Body of pancreas (tissue), 4 donors: ENCODE results near the gene SRRT. TPM values are rescaled to one million over a fixed set of nuclear protein-coding genes. Genes with fewer than 3 reads are reported as not detected.

Experiments used
- ATAC-seq: fragments of 150-250 bp; one replicate; pipeline ENCODE4 v1.9.1; 2016
- DNase-seq, 4 donors: peaks; one replicate each; pipeline ENCODE4 v3.0.0-alpha.2; 2019
- H3K27ac ChIP-seq, 4 donors: fragments of 200-600 bp; sonication (generic); 1 replicate in 3 of 4; 2 replicates in 1 of 4; pipeline versions ENCODE4 v1.5.1 to v1.6.1; 2016 to 2019; ENCODE audit warnings: mild to moderate bottlenecking in 1 of 4, mixed read lengths in 1 of 4, moderate library complexity in 1 of 4
- H3K27me3 ChIP-seq, 2 donors: fragments of 200-600 bp; sonication (generic); one replicate each; pipeline ENCODE4 v1.6.0; 2016; ENCODE audit warnings: mild to moderate bottlenecking in 1 of 2
- H3K36me3 ChIP-seq, 2 donors: fragments of 200-600 bp; sonication (generic); replicated peaks in 1 of 2; 2 replicates each; pipeline ENCODE4 v1.5.1; 2016; ENCODE audit warnings: low read depth in 2 of 2; ENCODE audit not compliant: insufficient read depth in 1 of 2
- H3K4me1 ChIP-seq: fragments of 200-600 bp; sonication (generic); one replicate; pipeline ENCODE4 v1.6.0; 2016
- H3K4me3 ChIP-seq, 2 donors: fragments of 200-600 bp; sonication (generic); 1 replicate in 1 of 2; 2 replicates in 1 of 2; pipeline ENCODE4 v1.5.1; 2016 to 2019
- H3K9me3 ChIP-seq, 3 donors: fragments of 200-600 bp; sonication (generic); 1 replicate in 2 of 3; 2 replicates in 1 of 3; pipeline ENCODE4 v1.5.1; 2016
- CTCF ChIP-seq, 7 experiments: fragments of 450-650 bp in 4 of 7; fragments of 200-600 bp in 3 of 7; sonication (generic) in 3 of 7; IDR thresholded peaks; one replicate each; pipeline ENCODE4 v1.5.1; 2016 to 2019; ENCODE audit warnings: antibody characterized with exemption in 7 of 7
- POLR2A ChIP-seq, 3 donors: fragments of 450-650 bp; IDR thresholded peaks; one replicate each; pipeline ENCODE4 v1.6.1; 2016; ENCODE audit warnings: antibody characterized with exemption in 3 of 3, mild to moderate bottlenecking in 2 of 3
- WGBS, 2 donors: methylation state at CpG; one replicate each; pipeline ENCODE4 v1.1.5; 2017; 5-methylcytosine and 5-hydroxymethylcytosine counted together
- intact Hi-C: fragments of 100-400 bp; cut with DNase I; formaldehyde crosslinking; loops from one replicate; pipeline ENCODE4 v1.15.1; 2023
- total RNA-seq, 2 donors: library from RNA; depleted of rRNA; stranded (reverse); fragments of >200 nt; gene quantifications; one replicate each; pipeline ENCODE4 v1.1.0, GENCODE V29; 2016

Gene SRRT
- total RNA-seq, 2 donors from 2014 or later, result 54.7 to 60.7 TPM

- Histone ChIP-seq H3K27me3 (no peaks in the 10 kb centered on the region), H3K4me3 (peak within 1 kb of the TSS; percentile 48 to 56), H3K27ac (peak within 1 kb of the TSS; percentile 73 to 82 (median 76)), H3K36me3 (peaks cover 0 to 3% of the 10 kb centered on the region in 2 donors), H3K4me1 (peaks cover 63% of the 10 kb centered on the region), H3K9me3 (no peaks in the 10 kb centered on the region)
- TF ChIP-seq CTCF (IDR thresholded peaks at IDR 0.05) (peak in 3 of 7 experiments; percentile 14 to 23 (median 17)), POLR2A (IDR thresholded peaks at IDR 0.05) (peak; percentile 20 to 43 (median 41))
- 1 to 2% methylated on average over 24 to 60 of the region's 80 CpGs for WGBS, 2 donors
- ATAC-seq (peak; percentile 77), DNase-seq (peak; percentile 78 to 88 (median 87))
- intact Hi-C loops, result no loop called here
Observed at GRCh38 chr7:100827330-100828226, 47.3 kb upstream of the SRRT start, which contains the start of gene EPHB4. Gene EPHB4 (minus strand): TSS chr7:100827523. CDS start chr7:100827030, 493 bp downstream.

GRCh38 chr7:100829150-100829716, 45.7 kb upstream of the SRRT start:
- no peak for ATAC-seq
- Histone ChIP-seq H3K27ac (peak overlapping the region in 3 of 4 donors; percentile 32 to 79 (median 74)), H3K4me3 (no peak overlapping the region), H3K27me3 (no peaks in the 10 kb centered on the region), H3K9me3 (no peaks in the 10 kb centered on the region), H3K36me3 (no peaks in the 10 kb centered on the region), H3K4me1 (peaks cover 71% of the 10 kb centered on the region)
- TF ChIP-seq CTCF (IDR thresholded peaks at IDR 0.05) (no peak), POLR2A (IDR thresholded peaks at IDR 0.05) (no peak)
- intact Hi-C loops, result no loop called here
- DNase-seq, result peak in 3 of 4 donors; percentile 26 to 53 (median 44)
- WGBS, 2 donors, result 36 to 37% methylated on average over 15 to 20 of the region's 20 CpGs

- intact Hi-C loops, result no loop called here
- Histone ChIP-seq H3K27ac (peak overlapping the region in 3 of 4 donors; percentile 68 to 79 (median 78)), H3K9me3 (no peaks in the 10 kb centered on the region), H3K27me3 (no peaks in the 10 kb centered on the region), H3K36me3 (no peaks in the 10 kb centered on the region), H3K4me3 (no peak overlapping the region), H3K4me1 (peaks cover 59% of the 10 kb centered on the region)
- DNase-seq (no peak), ATAC-seq (no peak)
- no peak for TF ChIP-seq POLR2A (IDR thresholded peaks at IDR 0.05)
- no peak for TF ChIP-seq CTCF (IDR thresholded peaks at IDR 0.05)
- 75 to 87% methylated on average over 4 of the region's 4 CpGs for WGBS, 2 donors
Observed at GRCh38 chr7:100830396-100830795, 44.5 kb upstream of the SRRT start.

GRCh38 chr7:100832281-100832633, 42.6 kb upstream of the SRRT start:
- no peaks in the 10 kb centered on the region for H3K27me3 ChIP-seq
- no peaks in the 10 kb centered on the region for H3K36me3 ChIP-seq
- H3K4me3 ChIP-seq, result no peak overlapping the region
- peaks cover 60% of the 10 kb centered on the region for H3K4me1 ChIP-seq
- no peaks in the 10 kb centered on the region for H3K9me3 ChIP-seq
- 68 to 85% methylated on average over 5 of the region's 5 CpGs for WGBS, 2 donors
- intact Hi-C loops, result no loop called here
- DNase-seq (no peak), ATAC-seq (no peak)
- H3K27ac ChIP-seq, result peak overlapping the region; percentile 68 to 79 (median 73)
- TF ChIP-seq POLR2A (IDR thresholded peaks at IDR 0.05), result no peak
- no peak for TF ChIP-seq CTCF (IDR thresholded peaks at IDR 0.05)
